Liver (tissue), 9 donors: Measurements from ENCODE around the gene SLC6A7. TPM values are rescaled to one million over a fixed set of nuclear protein-coding genes. Genes with fewer than 3 reads are reported as not detected.

ENCODE experiments used
- DNase-seq: peaks from one replicate; pipeline ENCODE4 v3.0.0-alpha.2; 2017; ENCODE audit warnings: low spot score
- H3K27ac ChIP-seq, 2 donors: one replicate each; pipeline ENCODE4 v1.7.0; 2013; ENCODE audit warnings: inconsistent platforms in 2 of 2, low read length in 2 of 2, control low read depth in 1 of 2, low read depth in 1 of 2, mild to moderate bottlenecking in 1 of 2
- H3K27me3 ChIP-seq, 4 donors: one replicate each; pipeline versions ENCODE4 v1.6.1 to v1.7.0; 2013; ENCODE audit warnings: low read length in 3 of 4, inconsistent platforms in 1 of 4, mild to moderate bottlenecking in 1 of 4, moderate library complexity in 1 of 4; ENCODE audit not compliant: control insufficient read depth in 4 of 4, insufficient read depth in 4 of 4
- H3K36me3 ChIP-seq, 4 donors: one replicate each; pipeline versions ENCODE4 v1.6.1 to v1.7.0; 2013; ENCODE audit warnings: low read length in 3 of 4, mild to moderate bottlenecking in 3 of 4, low read depth in 1 of 4, moderate library complexity in 1 of 4; ENCODE audit not compliant: control insufficient read depth in 4 of 4, insufficient read depth in 3 of 4
- H3K4me1 ChIP-seq, 4 donors: one replicate each; pipeline versions ENCODE4 v1.6.1 to v1.7.0; 2013; ENCODE audit warnings: low read length in 3 of 4, mild to moderate bottlenecking in 3 of 4, moderate library complexity in 1 of 4; ENCODE audit not compliant: control insufficient read depth in 4 of 4, insufficient read depth in 4 of 4
- H3K4me3 ChIP-seq, 3 donors: one replicate each; pipeline versions ENCODE4 v1.6.1 to v1.7.0; 2013; ENCODE audit warnings: low read length in 3 of 3, control low read depth in 1 of 3, low read depth in 1 of 3, mild to moderate bottlenecking in 1 of 3
- H3K9ac ChIP-seq, 2 donors: one replicate each; pipeline ENCODE4 v1.7.0; 2013; ENCODE audit warnings: low read length in 2 of 2, mild to moderate bottlenecking in 2 of 2, moderate library complexity in 2 of 2, control low read depth in 1 of 2, low read depth in 1 of 2
- H3K9me3 ChIP-seq, 4 donors: one replicate each; pipeline versions ENCODE4 v1.6.1 to v1.7.0; 2013; ENCODE audit warnings: low read length in 3 of 4; ENCODE audit not compliant: control insufficient read depth in 4 of 4
- ATF3 ChIP-seq: IDR thresholded peaks from 2 replicates; pipeline ENCODE4 v1.6.1; 2016; ENCODE audit warnings: antibody characterized with exemption
- CTCF ChIP-seq: fragments of 150-350 bp; IDR thresholded peaks from 2 replicates; pipeline ENCODE4 v1.5.1; 2017; ENCODE audit warnings: improper control_type of control experiment, low read depth, low read length; ENCODE audit not compliant: missing input control
- EGR1 ChIP-seq, 2 donors: IDR thresholded peaks; 2 replicates each; pipeline ENCODE4 v1.6.1; 2016 to 2018; ENCODE audit warnings: antibody characterized with exemption in 2 of 2, low read depth in 2 of 2
- FOXA1 ChIP-seq: IDR thresholded peaks from 2 replicates; pipeline ENCODE4 v1.6.1; 2016; ENCODE audit warnings: antibody characterized with exemption
- FOXA2 ChIP-seq: IDR thresholded peaks from 2 replicates; pipeline ENCODE4 v1.6.1; 2016; ENCODE audit warnings: antibody characterized with exemption
- GABPA ChIP-seq, 2 donors: IDR thresholded peaks in 1 of 2; conservative IDR thresholded peaks in 1 of 2; 2 replicates each; pipeline ENCODE4 v1.6.1; 2016; ENCODE audit warnings: antibody characterized with exemption in 2 of 2, mild to moderate bottlenecking in 1 of 2, moderate library complexity in 1 of 2
- HNF4A ChIP-seq, 2 donors: conservative IDR thresholded peaks; 2 replicates each; pipeline ENCODE4 v1.6.1; 2016; ENCODE audit warnings: antibody characterized with exemption in 2 of 2, mild to moderate bottlenecking in 2 of 2
- HNF4G ChIP-seq: IDR thresholded peaks from 2 replicates; pipeline ENCODE4 v1.6.1; 2016; ENCODE audit warnings: antibody characterized with exemption
- JUND ChIP-seq, 2 donors: IDR thresholded peaks; 2 replicates each; pipeline ENCODE4 v1.6.1; 2016; ENCODE audit warnings: antibody characterized with exemption in 2 of 2
- MAX ChIP-seq: IDR thresholded peaks from 2 replicates; pipeline ENCODE4 v1.6.1; 2016; ENCODE audit warnings: antibody characterized with exemption
- NR2F2 ChIP-seq: IDR thresholded peaks from 2 replicates; pipeline ENCODE4 v1.6.1; 2016; ENCODE audit warnings: antibody characterized with exemption
- RAD21 ChIP-seq, 2 donors: IDR thresholded peaks; 2 replicates each; pipeline ENCODE4 v1.6.1; 2016; ENCODE audit warnings: antibody characterized with exemption in 2 of 2, mild to moderate bottlenecking in 2 of 2
- REST ChIP-seq: IDR thresholded peaks from 2 replicates; pipeline ENCODE4 v1.6.1; 2016; ENCODE audit warnings: antibody characterized with exemption, mild to moderate bottlenecking
- RXRA ChIP-seq, 2 donors: IDR thresholded peaks; 2 replicates each; pipeline ENCODE4 v1.6.1; 2017 to 2018; ENCODE audit warnings: antibody characterized with exemption in 2 of 2, mild to moderate bottlenecking in 1 of 2
- SP1 ChIP-seq: IDR thresholded peaks from 2 replicates; pipeline ENCODE4 v1.6.1; 2018; ENCODE audit warnings: antibody characterized with exemption, mild to moderate bottlenecking
- TAF1 ChIP-seq: conservative IDR thresholded peaks from 2 replicates; pipeline ENCODE4 v1.6.1; 2016; ENCODE audit warnings: antibody characterized with exemption, mild to moderate bottlenecking
- YY1 ChIP-seq: IDR thresholded peaks from 2 replicates; pipeline ENCODE4 v1.6.1; 2016; ENCODE audit warnings: antibody characterized with exemption, mild to moderate bottlenecking
- ZBTB33 ChIP-seq: IDR thresholded peaks from 2 replicates; pipeline ENCODE4 v1.6.1; 2016; ENCODE audit warnings: antibody characterized with exemption
- WGBS: extraction: QIAGEN DNeasy Blood & Tissue Kit; methylation state at CpG from one replicate; pipeline ENCODE4 v1.1.7; 2013; 5-methylcytosine and 5-hydroxymethylcytosine counted together
- polyA plus RNA-seq, 2 donors: library from polyadenylated mRNA; stranded (reverse) in 1 of 2; unstranded in 1 of 2; fragments of 200-250 nt in 1 of 2; fragments of >200 nt in 1 of 2; fragmentation: Nextera tagmentation in 1 of 2; extraction: Ambion mirVana in 1 of 2; gene quantifications; one replicate each; pipeline versions ENCODE4 v1.2.1 to v1.2.3, GENCODE V29; 2013 to 2015
- total RNA-seq, 2 donors: library from RNA; depleted of rRNA; stranded (reverse); fragments of >200 nt; gene quantifications; one replicate each; pipeline ENCODE4 v1.2.3, GENCODE V29; 2014
- donor health status: healthy.
- donor health status: healthy.
- donor health status: healthy.
- donor health status: healthy.
- donor health status: healthy.

SLC6A7 gene
- total and polyA plus RNA-seq, 4 donors = not detected

- Histone ChIP-seq H3K4me1 (no peaks in the 10 kb centered on the region), H3K27ac (no peak overlapping the region), H3K36me3 (no peaks in the 10 kb centered on the region), H3K9ac (no peak overlapping the region), H3K9me3 (no peaks in the 10 kb centered on the region), H3K4me3 (no peak overlapping the region), H3K27me3 (no peaks in the 10 kb centered on the region)
- no peak for TF ChIP-seq HNF4A (conservative IDR thresholded peaks at IDR 0.05)
- no peak for TF ChIP-seq TAF1
- TF ChIP-seq NR2F2 = no peak
- TF ChIP-seq FOXA1 = no peak
- TF ChIP-seq HNF4G = no peak
- no peak for TF ChIP-seq RXRA (IDR thresholded peaks at IDR 0.05)
- no peak for TF ChIP-seq CTCF
- TF ChIP-seq ATF3 = no peak
- no peak for TF ChIP-seq MAX
- no peak for TF ChIP-seq SP1
- no peak for TF ChIP-seq GABPA (IDR thresholded peaks at IDR 0.05 in 1 of 2, conservative IDR thresholded peaks at IDR 0.05 in 1 of 2)
- TF ChIP-seq REST = no peak
- TF ChIP-seq YY1 = no peak
- TF ChIP-seq JUND (IDR thresholded peaks at IDR 0.05) = no peak
- TF ChIP-seq RAD21 (IDR thresholded peaks at IDR 0.05) = no peak
- TF ChIP-seq EGR1 (IDR thresholded peaks at IDR 0.05; ENCODE audit: low read depth in 2 of 2) = no peak
- no peak for TF ChIP-seq ZBTB33
- TF ChIP-seq FOXA2 = no peak
- WGBS = 90% methylated on average over 6 of the region's 6 CpGs
- DNase-seq = no peak
These were observed 15.6 kb upstream of the SLC6A7 start for GRCh38 chr5:150174285-150174684.
